Gastrocnemius medialis (tissue), 4 donors: ENCODE results near the gene SERPINB6. TPM values are rescaled to one million over a fixed set of nuclear protein-coding genes. Genes with fewer than 3 reads are reported as not detected.
"Not testable (repeated sequence)": the region's sequence is repeated elsewhere in the genome, so short reads cannot be mapped to it uniquely, and the experiment has no call there.

Experiments
- ATAC-seq, 2 donors: fragments of 150-250 bp; one replicate each; pipeline ENCODE4 v1.9.1; 2016
- DNase-seq, 2 donors: peaks; one replicate each; pipeline ENCODE4 v3.0.0-alpha.2; 2019
- H3K27ac ChIP-seq, 4 donors: fragments of 200-600 bp; sonication (generic); 1 replicate in 1 of 4; 2 replicates in 3 of 4; pipeline ENCODE4 v1.5.1; 2016 to 2018; ENCODE audit warnings: mild to moderate bottlenecking in 2 of 4, moderate library complexity in 1 of 4
- H3K27me3 ChIP-seq, 3 donors: fragments of 200-600 bp; sonication (generic) in 2 of 3; 1 replicate in 1 of 3; 2 replicates in 2 of 3; pipeline versions ENCODE4 v1.5.1 to v1.6.0; 2016 to 2019; ENCODE audit warnings: mild to moderate bottlenecking in 1 of 3, moderate library complexity in 1 of 3
- H3K36me3 ChIP-seq, 2 donors: fragments of 200-600 bp; sonication (generic) in 1 of 2; one replicate each; pipeline ENCODE4 v1.5.1; 2017 to 2018
- H3K4me1 ChIP-seq, 2 donors: fragments of 200-600 bp; sonication (generic) in 1 of 2; one replicate each; pipeline ENCODE4 v1.5.1; 2016 to 2017; ENCODE audit warnings: mild to moderate bottlenecking in 2 of 2
- H3K4me3 ChIP-seq, 4 donors: fragments of 200-600 bp; sonication (generic) in 3 of 4; 1 replicate in 1 of 4; 2 replicates in 3 of 4; pipeline ENCODE4 v1.5.1; 2016 to 2019; ENCODE audit warnings: mild to moderate bottlenecking in 2 of 4
- H3K9me3 ChIP-seq, 3 donors: fragments of 200-600 bp; sonication (generic) in 2 of 3; 1 replicate in 1 of 3; 2 replicates in 2 of 3; pipeline ENCODE4 v1.5.1; 2016 to 2019
- POLR2A ChIP-seq, 2 donors: fragments of 450-650 bp; IDR thresholded peaks; one replicate each; pipeline ENCODE4 v1.6.1; 2017; ENCODE audit warnings: antibody characterized with exemption in 2 of 2, mild to moderate bottlenecking in 2 of 2, moderate library complexity in 2 of 2
- in situ Hi-C, 4 donors: fragments of 200-750 bp; cut with MboI; loops; one replicate each; pipeline versions ENCODE4 v1.15.0 to v1.8.0; 2017; ENCODE audit warnings: low sequenced_read_pairs in 4 of 4
- intact Hi-C: fragments of 100-400 bp; cut with DNase I; formaldehyde crosslinking; loops from one replicate; pipeline ENCODE4 v1.15.1; 2023; ENCODE audit warnings: low total_unique reads
- total RNA-seq, 4 donors: library from RNA; depleted of rRNA; stranded (reverse); fragments of >200 nt; gene quantifications; one replicate each; pipeline versions ENCODE4 v1.1.0 to v1.2.3, GENCODE V29; 2016
- TF ChIP-seq, protein P1 (sequence below), 5 experiments: fragments of 450-650 bp in 3 of 5; fragments of 200-600 bp in 2 of 5; sonication (generic) in 2 of 5; IDR thresholded peaks in 4 of 5; conservative IDR thresholded peaks in 1 of 5; 1 replicate in 4 of 5; 2 replicates in 1 of 5; pipeline ENCODE4 v1.5.1; 2016 to 2019; ENCODE audit warnings: antibody characterized with exemption in 5 of 5, mild to moderate bottlenecking in 3 of 5, moderate library complexity in 3 of 5

The SERPINB6 gene
- total RNA-seq, 4 donors from 2014 or later = 114 to 260 (median 189) TPM

DNA sequence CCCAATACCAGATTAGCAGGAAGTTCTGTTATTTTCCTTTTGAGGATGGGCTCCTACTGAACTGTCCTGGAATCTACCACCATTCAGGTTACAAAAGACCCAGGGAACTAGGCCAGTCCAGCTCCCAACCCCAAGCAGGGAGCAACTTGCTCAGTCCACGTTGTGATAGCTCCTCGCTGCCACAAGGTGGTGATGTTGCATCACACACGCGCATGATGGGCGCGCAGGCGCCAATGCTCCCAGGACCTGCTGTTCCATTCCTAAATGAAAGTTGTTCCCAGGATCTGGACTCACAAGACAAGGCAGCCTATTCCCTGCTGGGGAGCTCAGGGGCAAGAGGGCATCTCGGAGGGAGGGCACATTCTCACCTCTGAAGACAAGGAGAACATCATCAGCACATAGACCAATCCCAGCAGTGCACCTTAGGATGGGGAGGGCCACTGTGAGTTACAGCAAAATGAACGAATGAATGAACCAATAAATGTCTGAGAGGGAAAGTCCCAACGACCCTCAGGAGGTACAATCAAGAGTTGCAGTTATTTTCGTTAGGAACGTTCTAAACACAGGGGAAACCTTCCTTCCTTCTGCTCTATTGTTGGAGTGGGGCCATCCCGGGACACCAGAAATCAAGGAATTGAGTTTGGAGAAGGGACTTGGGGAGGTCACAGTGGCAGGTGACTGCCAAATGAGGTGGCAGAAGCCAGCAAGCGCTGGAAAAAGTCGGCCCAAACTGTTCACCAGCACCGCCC lies 27.1 kb upstream of the SERPINB6 start:
- in situ Hi-C loops (loop anchor here in 2 of 4 donors (5.0 to 25.0 kb wide), 2 partner anchors 54 to 264 kb away; partner anchors contain the start of gene PSMG4 (in 1 of the 2)), intact Hi-C loops (loop anchor here (5.0 kb wide), 1 partner anchor 119 kb away; the partner anchor contains the start of gene BPHL)
- TF ChIP-seq POLR2A (IDR thresholded peaks at IDR 0.05) = peak in 1 of 2 donors; percentile 15
- TF ChIP-seq, protein P1, sequence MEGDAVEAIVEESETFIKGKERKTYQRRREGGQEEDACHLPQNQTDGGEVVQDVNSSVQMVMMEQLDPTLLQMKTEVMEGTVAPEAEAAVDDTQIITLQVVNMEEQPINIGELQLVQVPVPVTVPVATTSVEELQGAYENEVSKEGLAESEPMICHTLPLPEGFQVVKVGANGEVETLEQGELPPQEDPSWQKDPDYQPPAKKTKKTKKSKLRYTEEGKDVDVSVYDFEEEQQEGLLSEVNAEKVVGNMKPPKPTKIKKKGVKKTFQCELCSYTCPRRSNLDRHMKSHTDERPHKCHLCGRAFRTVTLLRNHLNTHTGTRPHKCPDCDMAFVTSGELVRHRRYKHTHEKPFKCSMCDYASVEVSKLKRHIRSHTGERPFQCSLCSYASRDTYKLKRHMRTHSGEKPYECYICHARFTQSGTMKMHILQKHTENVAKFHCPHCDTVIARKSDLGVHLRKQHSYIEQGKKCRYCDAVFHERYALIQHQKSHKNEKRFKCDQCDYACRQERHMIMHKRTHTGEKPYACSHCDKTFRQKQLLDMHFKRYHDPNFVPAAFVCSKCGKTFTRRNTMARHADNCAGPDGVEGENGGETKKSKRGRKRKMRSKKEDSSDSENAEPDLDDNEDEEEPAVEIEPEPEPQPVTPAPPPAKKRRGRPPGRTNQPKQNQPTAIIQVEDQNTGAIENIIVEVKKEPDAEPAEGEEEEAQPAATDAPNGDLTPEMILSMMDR (IDR thresholded peaks at IDR 0.05 in 4 of 5, conservative IDR thresholded peaks at IDR 0.05 in 1 of 5) = peak; percentile 63 to 92 (median 76)
- peak overlapping the region; percentile 84 to 91 (median 88) for H3K27ac ChIP-seq
- H3K4me1 ChIP-seq = peaks cover 21 to 32% of the 10 kb centered on the region in 2 donors
- not testable (repeated sequence) for H3K27me3 ChIP-seq, DNase-seq, H3K36me3 ChIP-seq, H3K9me3 ChIP-seq
- H3K4me3 ChIP-seq = peak overlapping the region; percentile 49 to 86 (median 73)
- peak; percentile 35 to 56 for ATAC-seq

DNA sequence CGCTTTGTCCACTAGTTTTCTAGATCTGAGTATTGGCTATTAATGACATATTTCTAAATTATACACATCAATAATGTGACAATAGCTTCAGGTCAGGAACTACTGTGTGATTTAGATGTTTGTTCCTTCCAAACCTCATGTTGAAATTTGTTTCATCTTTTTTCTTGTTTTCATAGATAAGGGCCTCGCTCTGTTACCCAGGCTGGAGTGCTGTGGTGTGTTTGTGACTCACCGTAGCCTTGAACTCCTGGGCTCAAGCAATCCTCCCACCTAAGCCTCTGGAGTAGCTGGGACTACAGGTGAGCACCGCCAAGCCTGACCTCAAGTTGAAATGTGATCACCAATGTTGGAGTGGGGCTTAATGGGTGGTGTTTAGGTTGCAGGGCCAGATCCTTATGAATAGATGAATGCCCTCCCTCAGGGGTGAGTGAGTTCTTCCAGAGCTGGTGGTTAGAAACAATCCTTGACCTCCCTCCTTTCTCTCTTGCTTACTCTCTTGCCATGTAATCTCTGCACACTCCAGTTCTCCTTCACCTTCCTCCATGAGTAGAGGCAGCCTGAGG lies 22.5 kb upstream of the SERPINB6 start:
- in situ Hi-C loops = loop anchor here in 3 of 4 donors (5.0 to 25.0 kb wide), 3 partner anchors 58 to 268 kb away; partner anchors contain the start of gene PSMG4 (in 1 of the 3)
- Histone ChIP-seq H3K27me3 (no peaks in the 10 kb centered on the region), H3K36me3 (no peaks in the 10 kb centered on the region), H3K4me1 (peaks cover 5 to 10% of the 10 kb centered on the region in 2 donors), H3K27ac (no peak overlapping the region), H3K4me3 (no peak overlapping the region), H3K9me3 (no peaks in the 10 kb centered on the region)
- intact Hi-C loops = no loop called here
- ATAC-seq (no peak), DNase-seq (no peak)
- TF ChIP-seq POLR2A (IDR thresholded peaks at IDR 0.05) = no peak
- TF ChIP-seq, protein P1 (IDR thresholded peaks at IDR 0.05 in 4 of 5, conservative IDR thresholded peaks at IDR 0.05 in 1 of 5) = no peak

DNA sequence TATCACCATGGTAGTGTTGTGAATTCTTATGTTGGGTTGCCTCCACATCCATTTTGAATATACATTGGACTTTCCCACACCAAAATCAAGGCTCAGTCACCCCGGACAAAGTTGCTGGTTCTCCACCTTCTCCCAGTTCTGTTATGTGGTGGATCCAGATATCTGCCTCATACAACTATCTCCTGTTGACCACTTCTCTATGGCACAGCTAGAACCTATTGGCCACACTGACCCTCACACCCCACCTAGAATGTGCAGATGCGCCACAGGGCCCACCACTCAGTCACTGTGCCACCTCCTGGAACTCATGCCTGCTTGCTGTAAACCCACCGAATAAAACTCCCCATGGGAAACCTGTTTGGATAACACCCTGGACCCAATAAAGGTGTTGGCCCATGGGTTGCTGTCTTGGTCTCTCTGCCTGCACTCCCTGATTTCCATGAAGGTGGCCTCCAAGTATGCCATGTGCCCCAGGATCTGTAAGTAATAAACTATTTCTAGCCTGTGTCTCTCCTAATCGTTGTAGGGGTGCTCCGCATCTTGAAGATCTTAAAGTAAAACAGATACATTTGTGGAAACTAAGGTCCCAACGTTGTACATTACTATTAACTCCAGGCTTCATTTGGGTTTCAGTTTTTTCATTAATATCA lies 21.1 kb upstream of the SERPINB6 start:
- Histone ChIP-seq H3K36me3 (no peaks in the 10 kb centered on the region), H3K27ac (no peak overlapping the region), H3K4me1 (peaks cover 7 to 18% of the 10 kb centered on the region in 2 donors), H3K9me3 (no peaks in the 10 kb centered on the region), H3K27me3 (no peaks in the 10 kb centered on the region), H3K4me3 (no peak overlapping the region)
- in situ Hi-C loops = loop anchor here in 3 of 4 donors (5.0 to 25.0 kb wide), 3 partner anchors 60 to 270 kb away; partner anchors contain the start of gene PSMG4 (in 1 of the 3)
- no peak for TF ChIP-seq POLR2A (IDR thresholded peaks at IDR 0.05)
- TF ChIP-seq, protein P1 (IDR thresholded peaks at IDR 0.05 in 4 of 5, conservative IDR thresholded peaks at IDR 0.05 in 1 of 5) = no peak
- intact Hi-C loops = no loop called here
- ATAC-seq (no peak), DNase-seq (no peak)

DNA sequence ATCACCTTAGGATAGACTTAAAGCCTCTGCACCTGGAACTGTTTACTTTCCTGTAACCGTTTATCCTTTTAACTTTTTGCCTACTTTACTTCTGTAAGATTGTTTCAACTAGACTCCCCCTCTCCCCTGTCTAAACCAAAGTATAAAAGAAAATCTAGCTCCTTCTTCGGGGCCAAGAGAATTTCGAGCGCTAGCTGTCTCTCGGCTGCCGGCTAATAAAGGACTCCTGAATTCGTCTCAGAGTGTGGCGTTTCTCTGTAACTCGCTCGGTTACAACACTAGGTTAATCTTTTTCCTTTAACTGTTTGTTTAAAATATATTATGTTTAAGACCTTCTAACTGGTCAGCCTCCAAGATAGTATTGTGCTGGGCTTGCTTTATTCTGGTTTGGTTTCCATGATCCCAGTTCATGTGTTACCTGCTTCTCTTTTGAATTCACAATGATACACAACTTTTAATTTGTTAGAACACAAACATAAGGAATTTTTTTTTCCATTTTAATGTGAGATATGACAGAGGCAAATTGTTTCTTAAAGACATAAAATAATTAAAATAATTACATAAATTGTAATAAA lies 19.7 kb upstream of the SERPINB6 start:
- peak overlapping the region; percentile 80 to 95 (median 94) for H3K27ac ChIP-seq
- in situ Hi-C loops (loop anchor here in 3 of 4 donors (5.0 to 25.0 kb wide), 3 partner anchors 61 to 271 kb away; partner anchors contain the start of gene PSMG4 (in 1 of the 3)), intact Hi-C loops (no loop called here)
- peaks cover 7 to 19% of the 10 kb centered on the region in 2 donors for H3K4me1 ChIP-seq
- H3K36me3 ChIP-seq = no peaks in the 10 kb centered on the region
- TF ChIP-seq, protein P1 (IDR thresholded peaks at IDR 0.05 in 4 of 5, conservative IDR thresholded peaks at IDR 0.05 in 1 of 5) = no peak
- no peak for TF ChIP-seq POLR2A (IDR thresholded peaks at IDR 0.05)
- no peaks in the 10 kb centered on the region for H3K9me3 ChIP-seq
- no peak for ATAC-seq
- DNase-seq = no peak
- H3K4me3 ChIP-seq = peak overlapping the region; percentile 58 to 84 (median 84)
- H3K27me3 ChIP-seq = no peaks in the 10 kb centered on the region
